GM18909 (cell line): ENCODE measurements around the gene COL15A1.

Experiments
- ATAC-seq: cut with Tn5 transposase; IDR thresholded peaks from one replicate; pipeline ENCODE4 v1.9.1; 2021; ENCODE audit warnings: mild to moderate bottlenecking; ENCODE audit not compliant: unreplicated experiment, poor library complexity

COL15A1 gene

GRCh38 chr9:98942906-98943681, 613 bp upstream of the COL15A1 start:
- ATAC-seq: no peak

GRCh38 chr9:98944057-98944733, 488 bp downstream of the COL15A1 start:
- ATAC-seq: no peak

- ATAC-seq: no peak
Measured at GRCh38 chr9:98944734-98945074, 997 bp downstream of the COL15A1 start.

- ATAC-seq: no peak
Measured at GRCh38 chr9:98949565-98949964, 5.9 kb downstream of the COL15A1 start.

- no peak for ATAC-seq
Measured at GRCh38 chr9:98950262-98950661, 6.6 kb downstream of the COL15A1 start.

- ATAC-seq: no peak
Measured at GRCh38 chr9:98951967-98952366, 8.3 kb downstream of the COL15A1 start.

- ATAC-seq: no peak
Measured at GRCh38 chr9:98953581-98954243, 10.0 kb downstream of the COL15A1 start.

- no peak for ATAC-seq
Measured at GRCh38 chr9:98954244-98954610, 10.5 kb downstream of the COL15A1 start.

- ATAC-seq: no peak
Measured at GRCh38 chr9:98955259-98955658, 11.6 kb downstream of the COL15A1 start.

GRCh38 chr9:98957826-98958225, 14.1 kb downstream of the COL15A1 start:
- ATAC-seq: no peak

GRCh38 chr9:98958271-98958984, 14.7 kb downstream of the COL15A1 start:
- no peak for ATAC-seq

- no peak for ATAC-seq
Measured at GRCh38 chr9:98960409-98960808, 16.7 kb downstream of the COL15A1 start.

GRCh38 chr9:98961513-98962180, 17.9 kb downstream of the COL15A1 start:
- no peak for ATAC-seq

GRCh38 chr9:98962181-98962560, 18.5 kb downstream of the COL15A1 start:
- ATAC-seq: no peak

GRCh38 chr9:98962861-98963260, 19.2 kb downstream of the COL15A1 start:
- ATAC-seq: no peak

GRCh38 chr9:98964201-98964600, 20.5 kb downstream of the COL15A1 start:
- no peak for ATAC-seq

- no peak for ATAC-seq
Measured at GRCh38 chr9:98964911-98965336, 21.2 kb downstream of the COL15A1 start.

GRCh38 chr9:98966676-98967075, 23.0 kb downstream of the COL15A1 start:
- no peak for ATAC-seq

GRCh38 chr9:98967257-98967656, 23.6 kb downstream of the COL15A1 start:
- ATAC-seq: no peak

GRCh38 chr9:98967680-98968079, 24.0 kb downstream of the COL15A1 start:
- ATAC-seq: no peak
